ENCODE results near the gene USP21.

DNA sequence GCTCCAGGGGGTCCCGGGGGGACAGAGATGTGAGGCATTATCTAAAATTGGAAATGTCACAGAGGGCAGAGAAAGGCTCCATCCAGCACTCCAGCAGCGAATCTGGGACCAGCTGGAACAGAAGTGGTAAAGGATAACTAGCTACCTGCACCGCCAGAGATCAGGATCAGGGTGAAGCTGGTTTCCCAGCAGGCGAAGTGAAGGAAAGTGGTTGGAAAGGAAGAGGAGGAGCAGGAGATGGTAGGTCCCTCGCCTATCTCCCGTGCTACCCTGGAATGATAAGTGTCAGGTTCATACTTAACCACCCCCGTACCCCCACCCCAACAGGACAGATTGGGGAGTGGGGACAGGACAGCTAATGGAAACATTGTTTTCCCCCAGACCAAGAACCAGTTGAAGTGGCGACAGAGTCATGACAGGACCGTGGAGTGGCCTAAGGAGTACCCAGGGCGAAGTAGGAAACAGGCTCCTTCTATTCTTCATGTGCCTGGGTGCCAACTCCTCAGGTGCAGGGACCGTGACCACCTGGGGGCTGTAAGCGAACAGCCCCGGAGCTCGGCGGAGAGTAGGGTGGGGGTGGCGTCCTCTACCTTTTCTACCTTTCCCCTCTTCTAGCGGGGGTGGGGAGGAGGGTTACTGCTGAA is 17.3 kb downstream of the USP21 start:
- no peak for TF ChIP-seq CTCF (IDR thresholded peaks at IDR 0.05)
- TF ChIP-seq, protein P1, sequence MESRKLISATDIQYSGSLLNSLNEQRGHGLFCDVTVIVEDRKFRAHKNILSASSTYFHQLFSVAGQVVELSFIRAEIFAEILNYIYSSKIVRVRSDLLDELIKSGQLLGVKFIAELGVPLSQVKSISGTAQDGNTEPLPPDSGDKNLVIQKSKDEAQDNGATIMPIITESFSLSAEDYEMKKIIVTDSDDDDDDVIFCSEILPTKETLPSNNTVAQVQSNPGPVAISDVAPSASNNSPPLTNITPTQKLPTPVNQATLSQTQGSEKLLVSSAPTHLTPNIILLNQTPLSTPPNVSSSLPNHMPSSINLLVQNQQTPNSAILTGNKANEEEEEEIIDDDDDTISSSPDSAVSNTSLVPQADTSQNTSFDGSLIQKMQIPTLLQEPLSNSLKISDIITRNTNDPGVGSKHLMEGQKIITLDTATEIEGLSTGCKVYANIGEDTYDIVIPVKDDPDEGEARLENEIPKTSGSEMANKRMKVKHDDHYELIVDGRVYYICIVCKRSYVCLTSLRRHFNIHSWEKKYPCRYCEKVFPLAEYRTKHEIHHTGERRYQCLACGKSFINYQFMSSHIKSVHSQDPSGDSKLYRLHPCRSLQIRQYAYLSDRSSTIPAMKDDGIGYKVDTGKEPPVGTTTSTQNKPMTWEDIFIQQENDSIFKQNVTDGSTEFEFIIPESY (IDR thresholded peaks at IDR 0.05; ENCODE audit: borderline replicate concordance, low read depth): no peak
- no peak for TF ChIP-seq JUND (IDR thresholded peaks at IDR 0.05)

Data from SK-N-SH (cell line).